Measurements from ENCODE around the gene CDC14A. TPM values are rescaled to one million over a fixed set of nuclear protein-coding genes. Genes with fewer than 3 reads are reported as not detected.

Gene CDC14A
- total and polyA plus RNA-seq, 2 of the 8 experiments (the other 6 are each of a cell fraction or from before 2014, with no cell fraction given), result 3.2 to 8.9 TPM

- Histone ChIP-seq H2BK12ac (ENCODE audit: low read depth, low read length) (no peak overlapping the region), H3K4ac (replicated peaks; ENCODE audit: insufficient read length, low read depth, low read length) (no peak overlapping the region), H2BK120ac (replicated peaks; ENCODE audit: low read depth, low read length) (no peak overlapping the region), H3K56ac (replicated peaks; ENCODE audit: insufficient read length, low read depth, low read length) (no peak overlapping the region), H3K36me3 (ENCODE audit: control insufficient read depth in 2 of 4, insufficient read depth in 4 of 4, low read length in 3 of 4) (no peaks in the 10 kb centered on the region; a peak in 1 of 8 replicates), H4K8ac (ENCODE audit: extremely low read depth, insufficient read depth, low read length) (no peak overlapping the region), H3K18ac (ENCODE audit: extremely low read depth, low read length) (no peak overlapping the region), H3K4me1 (replicated peaks in 1 of 4; ENCODE audit: control insufficient read depth in 3 of 4, insufficient read depth in 4 of 4, low read length in 3 of 4) (no peaks in the 10 kb centered on the region), H4K20me1 (replicated peaks in 1 of 2; ENCODE audit: control insufficient read depth in 1 of 2, insufficient read depth in 2 of 2, low read length in 2 of 2) (no peaks in the 10 kb centered on the region), H3K79me1 (ENCODE audit: low read depth, low read length) (no peaks in the 10 kb centered on the region), H3K27me3 (replicated peaks in 1 of 4; ENCODE audit: control insufficient read depth in 3 of 4, extremely low read depth in 1 of 4, insufficient read depth in 3 of 4, low read length in 3 of 4) (no peaks in the 10 kb centered on the region), H2BK20ac (ENCODE audit: low read length) (no peak overlapping the region), H4K5ac (ENCODE audit: insufficient read length, low read depth, low read length) (no peak overlapping the region), H3K4me3 (ENCODE audit: extremely low read depth in 1 of 4, insufficient read depth in 2 of 4, low read depth in 3 of 4, low read length in 4 of 4) (no peak overlapping the region), H3K9me3 (ENCODE audit: insufficient read depth in 2 of 2, low read depth in 1 of 2, low read length in 1 of 2) (no peaks in the 10 kb centered on the region), H4K91ac (replicated peaks; ENCODE audit: insufficient read length, low read length) (no peak overlapping the region), H2BK5ac (ENCODE audit: low read depth, low read length) (no peak overlapping the region), H2AK5ac (ENCODE audit: low read depth, low read length) (no peak overlapping the region), H3K9ac (replicated peaks in 1 of 4; ENCODE audit: extremely low read depth in 1 of 4, low read depth in 3 of 4, low read length in 3 of 4) (no peak overlapping the region), H3K23ac (ENCODE audit: insufficient read length) (no peak overlapping the region), H3K4me2 (ENCODE audit: insufficient read depth in 1 of 2, low read depth in 2 of 2, low read length in 2 of 2) (no peak overlapping the region), H2BK15ac (ENCODE audit: low read length) (no peak overlapping the region), H3K79me2 (ENCODE audit: control insufficient read depth in 1 of 2, insufficient read depth in 2 of 2, low read length in 2 of 2) (no peaks in the 10 kb centered on the region), H3K14ac (ENCODE audit: insufficient read length) (no peak overlapping the region), H2AFZ (ENCODE audit: low read length) (no peak overlapping the region), H3K23me2 (ENCODE audit: low read depth, low read length) (no peaks in the 10 kb centered on the region; the same call in 1 of the 2 replicates), H3K27ac (ENCODE audit: low read depth, low read length) (no peak overlapping the region)
- CTCF ChIA-PET (ENCODE audit: partially characterized antibody), result interaction anchor here (0.9 to 1.8 kb wide), 4 partner anchors 8 to 128 kb away, joined by 3 to 8 read pairs (median 3); no protein-coding TSS in a partner anchor
- POLR2A ChIA-PET (ENCODE audit: partially characterized antibody), result interaction anchor here (0.6 kb wide), 1 partner anchor 81 kb away, joined by 4 read pairs; the partner anchor contains the start of gene RTCA
- FAIRE-seq (no peak), DNase-seq (ENCODE audit: low read depth in 1 of 2, low spot score in 2 of 2) (no peak)
- 92% methylated on average over 5 of the region's 5 CpGs; no CpG with 5 or more reads in 1 of the 2 experiments for WGBS, 2 experiments (ENCODE audit: extremely low coverage in 1 of 2, insufficient coverage in 1 of 2, insufficient read length in 1 of 2, insufficient replicate concordance in 2 of 2, low coverage in 1 of 2, low lambda C conversion rate in 2 of 2, missing lambda C conversion rate in 1 of 2)
- TF ChIP-seq SIX5 (IDR thresholded peaks at IDR 0.05; ENCODE audit: low read depth, low read length) (no peak), POU5F1 (IDR thresholded peaks at IDR 0.05; ENCODE audit: low read depth, low read length) (no peak), GABPA (IDR thresholded peaks at IDR 0.05; ENCODE audit: borderline replicate concordance, insufficient read depth, low read length) (no peak), E2F6 (IDR thresholded peaks at IDR 0.05) (no peak), SAP30 (IDR thresholded peaks at IDR 0.05; ENCODE audit: insufficient read depth, insufficient replicate concordance, low read length) (no peak), ATF3 (IDR thresholded peaks at IDR 0.05; ENCODE audit: insufficient read depth, low read depth, low read length) (no peak), EZH2 (IDR thresholded peaks at IDR 0.05; ENCODE audit: low read depth, low read length, severe bottlenecking) (no peak), HDAC6 (IDR thresholded peaks at IDR 0.05; ENCODE audit: low read depth, low read length) (no peak), PHF8 (conservative IDR thresholded peaks at IDR 0.05; ENCODE audit: low read depth, low read length) (no peak), NRF1 (IDR thresholded peaks at IDR 0.05; ENCODE audit: low read depth, low read length) (no peak)
Measured at GRCh38 chr1:100347009-100347966, 5.0 kb upstream of the CDC14A start.

Measured in H1 (cell line).